GF-D8 (cell line): Measurements from ENCODE around the gene HES4.

Experiments used
- DNase-seq: peaks from one replicate; lab custom pipeline; 2025; lab: John Stamatoyannopoulos, UW

Gene HES4

GRCh38 chr1:965526-966134, 34.3 kb downstream of the HES4 start:
- no peak for DNase-seq

GRCh38 chr1:964691-965525, 35.0 kb downstream of the HES4 start:
- DNase-seq = no peak

GRCh38 chr1:963746-964525, 36.0 kb downstream of the HES4 start:
- no peak for DNase-seq

GRCh38 chr1:963301-963651, 36.6 kb downstream of the HES4 start:
- no peak for DNase-seq

GRCh38 chr1:962381-963300, 37.3 kb downstream of the HES4 start:
- DNase-seq = no peak

GRCh38 chr1:961132-961669, 38.7 kb downstream of the HES4 start:
- DNase-seq = no peak

GRCh38 chr1:960363-961131, 39.4 kb downstream of the HES4 start, which contains the start of gene KLHL17:
TSS of gene KLHL17 (plus strand) at chr1:960584. CDS start at chr1:960694, 110 bp downstream.
- peak; percentile 26 for DNase-seq

GRCh38 chr1:959731-960362, 40.0 kb downstream of the HES4 start:
- no peak for DNase-seq

GRCh38 chr1:958823-959730, 40.8 kb downstream of the HES4 start, which contains the start of gene NOC2L:
TSS of gene NOC2L (minus strand) at chr1:959256. CDS start at chr1:959240, 16 bp downstream.
- DNase-seq = peak; percentile 70

- no peak for DNase-seq
These were observed 43.3 kb downstream of the HES4 start for GRCh38 chr1:956636-957035.

GRCh38 chr1:955474-955873, 44.4 kb downstream of the HES4 start:
- DNase-seq = peak; percentile 5

GRCh38 chr1:954927-955326, 45.0 kb downstream of the HES4 start:
- DNase-seq = no peak

- no peak for DNase-seq
These were observed 46.2 kb downstream of the HES4 start for GRCh38 chr1:953524-954320.

- DNase-seq = no peak
These were observed 47.3 kb downstream of the HES4 start for GRCh38 chr1:952603-953002.

GRCh38 chr1:952201-952600, 47.7 kb downstream of the HES4 start:
- no peak for DNase-seq

GRCh38 chr1:951364-951763, 48.5 kb downstream of the HES4 start:
- DNase-seq = no peak

- no peak for DNase-seq
These were observed 49.0 kb downstream of the HES4 start for GRCh38 chr1:950881-951280.

- DNase-seq = no peak
These were observed 49.6 kb downstream of the HES4 start for GRCh38 chr1:950268-950667.
